ENCODE results near the gene COL11A1. TPM values are rescaled to one million over a fixed set of nuclear protein-coding genes. Genes with fewer than 3 reads are reported as not detected.

The COL11A1 gene
- total RNA-seq, 4 donors from 2014 or later = 9.8 to 24.3 (median 12.8) TPM

- no peak for TF ChIP-seq CTCF (IDR thresholded peaks at IDR 0.05)
- no peak for TF ChIP-seq EP300 (IDR thresholded peaks at IDR 0.05)
- no peak for TF ChIP-seq POLR2A (IDR thresholded peaks at IDR 0.05)
- no peaks in the 10 kb centered on the region for H3K27me3 ChIP-seq
- no peaks in the 10 kb centered on the region for H3K36me3 ChIP-seq
- 74 to 78% methylated on average over 6 of the region's 6 CpGs for WGBS, 2 donors
- no peaks in the 10 kb centered on the region for H3K4me1 ChIP-seq
- DNase-seq (ENCODE audit: low spot score in 2 of 2) = no peak
- H3K4me3 ChIP-seq = no peak overlapping the region
- H3K9me3 ChIP-seq = no peaks in the 10 kb centered on the region
- no peak overlapping the region for H3K27ac ChIP-seq
Observed at GRCh38 chr1:102879439-102879993, 228.8 kb downstream of the COL11A1 start.

- no peak for TF ChIP-seq POLR2A (IDR thresholded peaks at IDR 0.05)
- TF ChIP-seq CTCF (IDR thresholded peaks at IDR 0.05) = no peak
- TF ChIP-seq EP300 (IDR thresholded peaks at IDR 0.05) = no peak
- Histone ChIP-seq H3K4me1 (no peaks in the 10 kb centered on the region), H3K9me3 (peaks cover 0 to 5% (median 0%) of the 10 kb centered on the region in 4 donors), H3K27me3 (no peaks in the 10 kb centered on the region), H3K4me3 (no peak overlapping the region), H3K36me3 (no peaks in the 10 kb centered on the region), H3K27ac (no peak overlapping the region)
- DNase-seq (ENCODE audit: low spot score in 2 of 2) = no peak
- WGBS, 2 donors = 41% methylated on average over 1 of the region's 1 CpG
Observed at GRCh38 chr1:102875756-102876155, 232.6 kb downstream of the COL11A1 start.

GRCh38 chr1:102872526-102872925, 235.8 kb downstream of the COL11A1 start:
- H3K36me3 ChIP-seq = no peaks in the 10 kb centered on the region
- no peak for DNase-seq (ENCODE audit: low spot score in 2 of 2)
- H3K27ac ChIP-seq = no peak overlapping the region
- H3K27me3 ChIP-seq = no peaks in the 10 kb centered on the region
- H3K9me3 ChIP-seq = peaks cover 0 to 14% (median 0%) of the 10 kb centered on the region in 4 donors
- H3K4me1 ChIP-seq = no peaks in the 10 kb centered on the region
- no peak for TF ChIP-seq POLR2A (IDR thresholded peaks at IDR 0.05)
- TF ChIP-seq CTCF (IDR thresholded peaks at IDR 0.05) = no peak
- TF ChIP-seq EP300 (IDR thresholded peaks at IDR 0.05) = no peak
- H3K4me3 ChIP-seq = no peak overlapping the region
- WGBS, 2 donors = 73 to 100% methylated on average over 1 of the region's 1 CpG

- TF ChIP-seq POLR2A (IDR thresholded peaks at IDR 0.05) (no peak), CTCF (IDR thresholded peaks at IDR 0.05) (no peak), EP300 (IDR thresholded peaks at IDR 0.05) (no peak)
- WGBS, 2 donors = 84 to 93% methylated on average over 4 of the region's 4 CpGs
- no peaks in the 10 kb centered on the region for H3K36me3 ChIP-seq
- H3K9me3 ChIP-seq = peaks cover 0 to 14% (median 0%) of the 10 kb centered on the region in 4 donors
- no peak for DNase-seq (ENCODE audit: low spot score in 2 of 2)
- no peaks in the 10 kb centered on the region for H3K4me1 ChIP-seq
- H3K4me3 ChIP-seq = no peak overlapping the region
- H3K27ac ChIP-seq = no peak overlapping the region
- H3K27me3 ChIP-seq = no peaks in the 10 kb centered on the region
Observed at GRCh38 chr1:102872097-102872496, 236.2 kb downstream of the COL11A1 start.

GRCh38 chr1:102863704-102864103, 244.6 kb downstream of the COL11A1 start:
- 46 to 51% methylated on average over 2 of the region's 2 CpGs for WGBS, 2 donors
- TF ChIP-seq CTCF (IDR thresholded peaks at IDR 0.05) (no peak), POLR2A (IDR thresholded peaks at IDR 0.05) (no peak), EP300 (IDR thresholded peaks at IDR 0.05) (no peak)

More at GRCh38 chr1:102863704-102864103, 244.6 kb downstream of the COL11A1 start:
- Histone ChIP-seq H3K4me3 (no peak overlapping the region), H3K9me3 (peaks cover 0 to 2% (median 0%) of the 10 kb centered on the region in 4 donors), H3K4me1 (no peaks in the 10 kb centered on the region), H3K36me3 (no peaks in the 10 kb centered on the region), H3K27me3 (no peaks in the 10 kb centered on the region), H3K27ac (no peak overlapping the region)
- DNase-seq (ENCODE audit: low spot score in 2 of 2) = no peak
